ENCODE results near the gene CTDNEP1.

DNA sequence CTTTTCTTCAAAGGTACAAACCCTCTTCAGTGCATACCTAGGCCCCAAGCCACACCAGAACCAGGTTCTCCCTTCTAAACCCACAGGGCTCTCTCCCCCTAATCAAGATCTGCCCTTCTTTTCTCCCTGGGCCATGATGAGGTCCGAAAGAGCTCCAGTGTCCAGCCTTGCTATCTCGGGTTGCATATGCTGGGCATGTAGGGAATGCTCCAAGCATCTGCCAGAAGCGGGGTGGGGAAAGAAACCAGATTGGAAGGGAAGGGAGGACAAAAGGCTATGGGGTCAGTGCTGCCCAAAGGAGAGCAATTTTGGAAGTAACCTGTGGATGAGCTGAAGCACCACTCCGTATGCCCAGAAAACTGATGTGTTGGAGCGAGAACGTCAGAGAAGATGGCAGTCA lies 2.3 kb downstream of the CTDNEP1 start:
- TF ChIP-seq CTCF (conservative IDR thresholded peaks at IDR 0.05; ENCODE audit: low read length) (no peak), EZH2phosphoT487 (IDR thresholded peaks at IDR 0.05; ENCODE audit: borderline replicate concordance) (no peak)

Measured in Loucy (cell line).